Calu3 (cell line): Measurements from ENCODE around the gene GPN1. TPM values are rescaled to one million over a fixed set of nuclear protein-coding genes. Genes with fewer than 3 reads are reported as not detected.
"Not testable (repeated sequence)": the region's sequence is repeated elsewhere in the genome, so short reads cannot be mapped to it uniquely, and the experiment has no call there.

Experiments
- BruUV-seq: library from RNA; stranded (reverse); fragments of 400-500 nt; replicated peaks from 2 replicates; lab custom pipeline; 2021; lab: Mats Ljungman, UMichigan
- CTCF ChIA-PET: fragments of 300-600 bp; sonication (Branson Sonifier 250); formaldehyde crosslinking; loops from one replicate; lab custom pipeline; 2022; ENCODE audit warnings: antibody characterized with exemption; lab: Charles Lee
- DNase-seq: peaks from one replicate; pipeline ENCODE4 v3.0.0; 2022
- H3K27ac Mint-ChIP-seq: one replicate; pipeline ENCODE4 v1.8.0; 2022; ENCODE audit warnings: mixed read lengths; ENCODE audit not compliant: unreplicated experiment
- H3K27me3 Mint-ChIP-seq: one replicate; pipeline ENCODE4 v1.8.0; 2022; ENCODE audit warnings: mixed read lengths; ENCODE audit not compliant: unreplicated experiment
- H3K36me3 Mint-ChIP-seq: one replicate; pipeline ENCODE4 v1.8.0; 2022; ENCODE audit warnings: mild to moderate bottlenecking, moderate library complexity, mixed read lengths; ENCODE audit not compliant: insufficient read depth, unreplicated experiment
- H3K4me1 Mint-ChIP-seq: one replicate; pipeline ENCODE4 v1.8.0; 2022; ENCODE audit warnings: mild to moderate bottlenecking, low read depth, mixed read lengths; ENCODE audit not compliant: unreplicated experiment
- H3K4me3 Mint-ChIP-seq: one replicate; pipeline ENCODE4 v1.8.0; 2022; ENCODE audit warnings: mild to moderate bottlenecking, low read depth, moderate library complexity, mixed read lengths; ENCODE audit not compliant: unreplicated experiment
- H3K9me3 Mint-ChIP-seq: one replicate; pipeline ENCODE4 v1.8.0; 2022; ENCODE audit warnings: low read depth, mixed read lengths; ENCODE audit not compliant: unreplicated experiment
- intact Hi-C: fragments of 100-400 bp; cut with micrococcal nuclease; formaldehyde crosslinking; loops from one replicate; pipeline ENCODE4 v1.10.0; 2022; ENCODE audit not compliant: unreplicated experiment
- total RNA-seq: library from RNA; stranded (reverse); gene quantifications from 2 replicates; pipeline ENCODE4 v1.2.3, GENCODE V29; 2022
- TF ChIP-seq, protein P1 (sequence below): fragments of 200-600 bp; IDR thresholded peaks from one replicate; pipeline ENCODE4 v1.8.0; 2022; ENCODE audit warnings: antibody characterized with exemption; ENCODE audit not compliant: unreplicated experiment

The GPN1 gene
- total RNA-seq, 1 experiment from 2014 or later = 32.6 TPM

DNA sequence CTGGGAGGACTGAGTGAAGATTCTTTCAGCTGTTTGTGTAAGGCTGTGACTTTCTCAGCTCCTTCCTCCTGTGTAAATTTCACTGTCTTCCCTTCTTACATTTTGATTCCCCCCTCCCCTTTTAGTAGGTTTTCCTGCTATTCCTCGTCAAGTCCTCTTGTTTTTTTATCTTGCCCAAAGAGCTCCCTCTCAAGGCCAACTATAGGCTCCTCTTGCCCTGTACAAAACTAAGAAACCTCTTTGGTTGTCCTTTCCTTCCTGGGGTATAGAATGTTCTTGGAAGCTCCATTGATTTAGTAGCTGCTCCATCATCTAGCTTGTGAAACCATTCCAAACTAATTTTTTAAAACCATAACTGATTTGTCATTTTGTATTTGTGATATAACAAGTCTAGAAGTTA lies 7.3 kb upstream of the GPN1 start:
- BruUV-seq = no TSS peak
- Mint-ChIP-seq H3K36me3 (peaks cover 31% of the 10 kb centered on the region), H3K9me3 (no peaks in the 10 kb centered on the region), H3K4me1 (no peaks in the 10 kb centered on the region), H3K27ac (no peak overlapping the region), H3K4me3 (no peak overlapping the region), H3K27me3 (no peaks in the 10 kb centered on the region)
- intact Hi-C loops = loop anchor here (10.0 kb wide), 2 partner anchors 127 to 217 kb away; partner anchors contain the start of genes FNDC4, GCKR and PPM1G
- CTCF ChIA-PET = interaction anchor here (0.5 to 0.6 kb wide), 2 partner anchors 158 to 779 kb away, joined by 3 to 6 read pairs; no protein-coding TSS in a partner anchor
- TF ChIP-seq, protein P1, sequence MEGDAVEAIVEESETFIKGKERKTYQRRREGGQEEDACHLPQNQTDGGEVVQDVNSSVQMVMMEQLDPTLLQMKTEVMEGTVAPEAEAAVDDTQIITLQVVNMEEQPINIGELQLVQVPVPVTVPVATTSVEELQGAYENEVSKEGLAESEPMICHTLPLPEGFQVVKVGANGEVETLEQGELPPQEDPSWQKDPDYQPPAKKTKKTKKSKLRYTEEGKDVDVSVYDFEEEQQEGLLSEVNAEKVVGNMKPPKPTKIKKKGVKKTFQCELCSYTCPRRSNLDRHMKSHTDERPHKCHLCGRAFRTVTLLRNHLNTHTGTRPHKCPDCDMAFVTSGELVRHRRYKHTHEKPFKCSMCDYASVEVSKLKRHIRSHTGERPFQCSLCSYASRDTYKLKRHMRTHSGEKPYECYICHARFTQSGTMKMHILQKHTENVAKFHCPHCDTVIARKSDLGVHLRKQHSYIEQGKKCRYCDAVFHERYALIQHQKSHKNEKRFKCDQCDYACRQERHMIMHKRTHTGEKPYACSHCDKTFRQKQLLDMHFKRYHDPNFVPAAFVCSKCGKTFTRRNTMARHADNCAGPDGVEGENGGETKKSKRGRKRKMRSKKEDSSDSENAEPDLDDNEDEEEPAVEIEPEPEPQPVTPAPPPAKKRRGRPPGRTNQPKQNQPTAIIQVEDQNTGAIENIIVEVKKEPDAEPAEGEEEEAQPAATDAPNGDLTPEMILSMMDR = no peak
- no peak for DNase-seq

GRCh38 chr2:27622921-27623384 lies 5.9 kb upstream of the GPN1 start:
- peaks cover 25% of the 10 kb centered on the region for H3K36me3 Mint-ChIP-seq
- intact Hi-C loops = loop anchor here (10.0 kb wide), 2 partner anchors 128 to 218 kb away; partner anchors contain the start of genes FNDC4, GCKR and PPM1G
- H3K4me1 Mint-ChIP-seq = peaks cover 12% of the 10 kb centered on the region
- H3K27me3 Mint-ChIP-seq = no peaks in the 10 kb centered on the region
- no peak overlapping the region for H3K4me3 Mint-ChIP-seq
- H3K9me3 Mint-ChIP-seq = no peaks in the 10 kb centered on the region
- no TSS peak for BruUV-seq
- CTCF ChIA-PET = no interaction called here
- TF ChIP-seq, protein P1 = no peak
- no peak for DNase-seq
- H3K27ac Mint-ChIP-seq = no peak overlapping the region

- H3K27ac Mint-ChIP-seq = no peak overlapping the region
- H3K36me3 Mint-ChIP-seq = peaks cover 25% of the 10 kb centered on the region
- H3K9me3 Mint-ChIP-seq = no peaks in the 10 kb centered on the region
- no peak for DNase-seq
- H3K4me1 Mint-ChIP-seq = peaks cover 14% of the 10 kb centered on the region
- TF ChIP-seq, protein P1 = no peak
- intact Hi-C loops = loop anchor here (10.0 kb wide), 2 partner anchors 130 to 220 kb away; partner anchors contain the start of genes FNDC4, GCKR and PPM1G
- H3K27me3 Mint-ChIP-seq = no peaks in the 10 kb centered on the region
- CTCF ChIA-PET = no interaction called here
- BruUV-seq = no TSS peak
- H3K4me3 Mint-ChIP-seq = no peak overlapping the region
Measured at GRCh38 chr2:27624943-27625342, 3.9 kb upstream of the GPN1 start.

DNA sequence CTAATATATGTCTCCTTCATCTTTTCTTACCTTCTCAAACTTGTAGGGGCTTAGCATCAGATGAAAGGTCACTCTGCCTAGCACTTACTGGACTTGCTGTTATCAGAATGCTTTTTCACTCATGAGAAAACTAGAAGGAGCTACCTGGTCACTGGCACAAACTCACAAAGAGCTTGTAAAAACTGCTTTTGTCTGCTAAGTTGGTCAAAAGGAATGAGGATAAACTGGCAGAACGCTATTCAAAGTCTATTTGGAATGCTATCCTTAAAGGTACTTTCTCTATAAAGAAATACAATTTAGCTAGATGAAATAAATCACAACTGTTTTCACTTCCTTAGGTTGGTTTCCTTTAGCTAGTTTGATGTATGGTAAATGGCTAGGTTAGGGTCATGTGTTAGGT lies 2.5 kb upstream of the GPN1 start:
- DNase-seq, H3K4me3 Mint-ChIP-seq, H3K27me3 Mint-ChIP-seq, CTCF ChIA-PET, BruUV-seq, H3K9me3 Mint-ChIP-seq, H3K27ac Mint-ChIP-seq: not testable (repeated sequence)
- peaks cover 14% of the 10 kb centered on the region for H3K36me3 Mint-ChIP-seq
- peaks cover 14% of the 10 kb centered on the region for H3K4me1 Mint-ChIP-seq
- intact Hi-C loops = loop anchor here (10.0 kb wide), 2 partner anchors 132 to 222 kb away; partner anchors contain the start of genes FNDC4, GCKR and PPM1G

GRCh38 chr2:27626921-27627320 lies 1.9 kb upstream of the GPN1 start:
- H3K27me3 Mint-ChIP-seq, H3K36me3 Mint-ChIP-seq, BruUV-seq, CTCF ChIA-PET, H3K9me3 Mint-ChIP-seq, H3K27ac Mint-ChIP-seq, H3K4me3 Mint-ChIP-seq, DNase-seq: not testable (repeated sequence)
- intact Hi-C loops = loop anchor here (10.0 kb wide), 2 partner anchors 132 to 222 kb away; partner anchors contain the start of genes FNDC4, GCKR and PPM1G
- peaks cover 14% of the 10 kb centered on the region for H3K4me1 Mint-ChIP-seq
